Measurements from ENCODE around the gene FAM227B.
"Not testable (repeated sequence)": the region's sequence is repeated elsewhere in the genome, so short reads cannot be mapped to it uniquely, and the experiment has no call there.

Gene FAM227B

DNA sequence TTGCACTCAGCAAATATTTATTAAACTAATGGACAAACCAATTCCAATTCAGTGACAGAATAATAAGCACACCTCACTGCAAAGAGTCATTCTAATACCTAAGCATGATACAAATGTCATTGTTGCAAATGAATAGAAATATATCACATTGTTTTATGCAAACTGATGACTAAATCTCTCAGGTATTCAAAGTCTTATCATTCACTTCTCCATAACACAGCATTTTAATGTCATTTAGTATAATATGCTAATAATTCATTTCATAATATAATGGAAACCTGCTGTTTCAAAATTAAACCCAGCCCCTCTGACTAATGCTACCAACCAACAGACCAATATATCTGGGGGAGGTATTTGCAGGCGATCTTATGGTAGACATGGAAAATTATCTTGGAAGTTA, 125.8 kb downstream of the FAM227B start:
- no peak for DNase-seq (ENCODE audit: low spot score)

DNA sequence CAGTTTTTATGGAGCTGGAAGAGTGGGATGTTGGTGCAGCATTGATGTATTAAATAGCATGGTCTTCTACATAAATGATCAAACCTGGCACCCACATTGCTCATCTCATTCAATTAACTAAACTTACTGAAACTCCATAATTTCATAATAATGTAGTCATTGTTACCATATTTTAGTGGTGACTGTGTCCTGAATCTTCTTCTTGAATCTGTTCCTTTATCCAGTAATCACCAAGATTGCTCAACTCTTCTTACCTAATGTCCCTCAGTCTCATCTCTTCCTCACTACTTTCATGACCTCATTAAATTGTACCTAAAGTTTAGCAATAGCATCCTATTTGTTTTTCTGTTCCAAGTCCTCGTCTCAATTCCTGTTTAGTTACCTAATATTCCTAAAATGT, 127.8 kb downstream of the FAM227B start:
- DNase-seq (ENCODE audit: low spot score): no peak

DNA sequence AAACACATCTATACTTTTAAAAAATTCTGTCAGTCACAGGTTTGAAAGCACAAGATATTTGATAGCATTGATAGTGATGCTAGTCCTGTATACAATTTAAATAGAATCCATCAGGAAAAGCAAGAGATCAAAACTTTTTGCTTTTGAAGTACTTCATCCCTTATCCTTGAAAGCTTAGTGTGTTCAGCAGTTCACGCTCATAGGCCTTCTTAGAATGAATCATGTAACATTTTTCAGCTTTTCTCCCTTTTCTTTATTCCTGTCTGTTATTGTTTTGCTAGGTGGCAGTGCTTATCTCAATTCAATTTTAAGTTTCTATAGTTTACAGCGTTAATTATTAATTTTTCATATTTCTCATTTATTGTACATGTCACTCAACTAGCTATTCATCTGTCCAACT, 128.5 kb downstream of the FAM227B start:
- no peak for DNase-seq (ENCODE audit: low spot score)

DNA sequence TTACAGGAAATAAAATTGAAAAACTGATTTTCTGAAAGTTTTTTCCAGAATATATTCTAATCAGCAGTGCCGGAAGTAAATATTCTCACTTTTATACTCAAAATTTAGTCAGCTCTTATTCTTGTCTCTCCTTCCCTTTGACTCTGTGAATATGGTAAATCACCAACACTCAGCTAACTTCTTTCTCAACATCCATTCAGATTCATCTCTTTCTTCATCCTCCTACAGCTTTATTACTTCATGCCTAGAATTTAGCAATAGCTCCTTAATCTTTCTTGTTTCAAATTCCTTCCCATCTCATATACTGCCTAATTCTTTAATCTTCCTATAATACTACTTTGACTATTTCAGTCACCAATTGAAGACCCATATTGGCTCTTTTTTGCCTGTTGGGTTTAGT, 129.7 kb downstream of the FAM227B start:
- no peak for DNase-seq (ENCODE audit: low spot score)

DNA sequence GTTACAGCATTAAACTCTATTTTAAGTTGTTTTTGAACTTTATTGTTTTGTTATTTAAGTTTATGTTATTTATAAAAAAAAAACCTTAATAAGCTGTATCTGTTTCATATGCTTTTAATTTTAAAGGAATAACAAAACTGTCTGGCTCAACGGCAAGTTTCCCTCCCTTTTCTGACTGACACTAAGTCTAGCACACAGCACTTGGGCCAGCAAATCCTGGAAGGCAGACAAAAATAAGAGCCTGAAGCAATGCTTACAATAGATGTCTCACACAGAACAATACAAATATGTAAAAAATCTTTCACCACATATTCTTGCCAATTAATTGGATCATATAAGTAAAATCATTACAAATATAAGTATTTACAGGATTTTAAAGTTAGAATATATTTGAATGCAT, 135.2 kb downstream of the FAM227B start:
- DNase-seq (ENCODE audit: low spot score): not testable (repeated sequence)

DNA sequence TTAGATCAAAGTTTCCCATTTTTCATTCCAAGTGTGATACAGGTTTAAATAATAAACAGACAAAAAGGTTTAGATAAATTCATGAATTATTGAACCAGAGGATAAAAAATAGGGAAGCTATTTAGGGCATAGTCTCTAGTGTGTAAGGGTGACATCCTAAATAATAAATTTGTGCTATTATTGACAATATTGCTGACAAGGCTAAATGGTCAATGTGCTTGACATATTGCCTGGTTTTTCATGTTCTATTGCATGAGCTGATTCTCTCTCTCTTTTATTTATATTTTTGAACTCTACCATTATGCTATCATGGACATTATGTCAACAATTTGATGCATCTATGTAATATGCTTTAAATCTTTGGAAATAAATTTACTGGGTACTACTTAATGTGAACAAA, 141.6 kb downstream of the FAM227B start:
- not testable (repeated sequence) for DNase-seq (ENCODE audit: low spot score)

DNA sequence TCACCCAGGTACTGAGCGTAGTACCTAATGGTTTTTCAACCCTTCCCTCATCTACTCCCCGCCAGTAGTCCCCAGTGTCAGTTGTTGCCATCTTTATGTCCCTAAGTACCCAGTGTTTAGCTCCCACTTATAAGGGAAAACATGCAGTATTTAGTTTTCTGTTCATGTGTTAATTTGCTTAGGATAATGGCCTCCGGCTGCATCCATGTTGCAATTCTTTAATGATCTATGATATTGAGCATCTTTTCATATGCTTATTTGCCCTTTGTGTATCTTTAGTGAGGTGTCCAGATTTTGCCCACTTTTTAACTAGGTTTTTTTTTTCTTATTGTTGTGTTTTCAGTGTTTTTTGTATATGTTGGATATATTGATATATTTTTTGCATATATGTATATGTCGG, 142.6 kb downstream of the FAM227B start:
- DNase-seq (ENCODE audit: low spot score): not testable (repeated sequence)

DNA sequence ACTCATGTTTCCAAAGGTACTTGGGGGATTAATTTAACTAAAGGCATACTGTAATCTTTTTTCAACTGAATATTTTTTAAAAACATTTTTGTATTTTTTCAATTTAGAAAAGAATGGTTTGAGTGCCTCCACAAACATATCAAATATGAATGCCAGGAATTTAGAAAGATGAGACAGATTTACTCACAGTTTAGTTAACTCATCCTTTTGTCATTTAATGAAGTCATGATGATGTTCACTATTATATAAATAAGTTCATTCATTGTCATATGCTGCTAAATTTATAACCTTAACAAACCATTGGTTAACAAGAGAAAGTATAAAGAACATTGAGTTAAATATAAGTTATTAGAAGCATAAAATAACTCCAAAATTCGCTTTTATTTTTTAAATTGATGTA, 147.6 kb downstream of the FAM227B start:
- DNase-seq (ENCODE audit: low spot score): no peak

DNA sequence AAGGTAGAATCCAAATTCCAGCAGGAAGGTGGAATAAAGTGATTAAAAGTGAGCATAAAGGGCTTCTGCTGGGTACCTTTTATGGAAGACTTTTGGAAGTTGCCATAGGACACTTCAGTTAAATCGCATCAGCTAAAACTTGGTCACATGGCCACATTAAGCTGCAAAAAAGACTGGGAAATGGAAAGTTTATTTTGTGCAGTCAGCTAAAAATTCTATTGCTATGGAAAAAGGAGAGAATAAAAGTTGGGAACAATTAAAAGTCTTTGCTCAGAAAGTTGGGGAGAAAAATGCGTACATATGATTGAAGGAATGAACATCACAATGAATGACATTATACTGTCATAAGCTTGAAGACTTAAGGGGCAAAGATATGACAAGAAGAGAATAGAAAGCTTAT, 148.3 kb downstream of the FAM227B start:
- no peak for DNase-seq (ENCODE audit: low spot score)

DNA sequence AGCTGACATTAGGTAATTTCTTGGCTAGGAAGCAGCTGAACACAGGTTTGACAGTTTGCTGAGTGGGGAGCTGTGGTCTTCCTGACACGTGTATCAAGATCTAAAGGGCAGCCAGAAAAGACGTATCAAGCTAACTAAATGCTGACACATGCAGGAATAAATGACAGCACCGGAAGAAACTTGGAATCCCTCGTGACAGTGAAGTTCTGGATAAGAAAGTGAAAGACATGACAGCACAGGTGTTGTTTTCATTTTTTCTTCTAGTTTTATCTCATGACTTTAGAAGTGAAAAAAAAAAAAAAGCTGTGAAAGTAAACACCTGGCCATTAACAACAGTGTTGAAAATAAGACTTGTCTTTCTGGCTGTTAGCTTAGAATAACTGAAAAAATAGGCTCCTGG, 148.9 kb downstream of the FAM227B start:
- DNase-seq (ENCODE audit: low spot score): no peak

DNA sequence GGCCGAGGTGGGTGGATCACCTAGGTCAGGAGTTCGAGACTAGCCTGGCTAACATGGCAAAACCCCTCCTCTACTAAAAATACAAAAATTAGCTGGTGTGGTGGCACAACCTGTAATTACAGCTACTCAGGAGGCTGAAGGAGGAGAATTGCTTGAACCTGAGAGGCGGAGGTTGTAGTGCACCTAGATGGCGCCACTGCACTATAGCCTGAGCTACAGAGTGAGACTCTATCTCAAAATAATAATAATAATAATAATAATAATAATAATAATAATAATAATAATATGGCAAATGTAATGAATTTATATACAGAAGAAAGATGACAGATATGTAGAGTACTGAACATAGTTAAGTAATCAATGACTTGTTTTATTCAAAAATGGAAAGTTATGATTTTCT, 149.4 kb downstream of the FAM227B start:
- peak; percentile 11 for DNase-seq (ENCODE audit: low spot score)

DNA sequence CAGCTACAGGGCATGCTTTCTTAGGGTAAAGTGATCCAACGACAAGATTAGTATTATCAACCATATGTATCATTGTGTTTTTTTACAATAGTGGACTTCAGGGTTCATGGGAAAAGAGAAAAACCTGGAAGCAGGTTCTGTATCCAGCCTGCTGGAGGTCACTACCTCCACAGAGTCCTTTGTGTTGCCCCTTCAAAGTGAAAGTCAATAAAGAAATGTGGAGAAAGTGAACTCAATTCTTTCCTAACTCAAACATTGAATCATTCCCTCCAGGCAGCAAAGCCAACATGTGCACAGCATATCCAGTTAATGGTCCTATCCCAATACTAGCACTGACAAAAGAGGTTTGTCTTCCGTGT, 152.2 kb downstream of the FAM227B start:
- no peak for DNase-seq (ENCODE audit: low spot score)

DNA sequence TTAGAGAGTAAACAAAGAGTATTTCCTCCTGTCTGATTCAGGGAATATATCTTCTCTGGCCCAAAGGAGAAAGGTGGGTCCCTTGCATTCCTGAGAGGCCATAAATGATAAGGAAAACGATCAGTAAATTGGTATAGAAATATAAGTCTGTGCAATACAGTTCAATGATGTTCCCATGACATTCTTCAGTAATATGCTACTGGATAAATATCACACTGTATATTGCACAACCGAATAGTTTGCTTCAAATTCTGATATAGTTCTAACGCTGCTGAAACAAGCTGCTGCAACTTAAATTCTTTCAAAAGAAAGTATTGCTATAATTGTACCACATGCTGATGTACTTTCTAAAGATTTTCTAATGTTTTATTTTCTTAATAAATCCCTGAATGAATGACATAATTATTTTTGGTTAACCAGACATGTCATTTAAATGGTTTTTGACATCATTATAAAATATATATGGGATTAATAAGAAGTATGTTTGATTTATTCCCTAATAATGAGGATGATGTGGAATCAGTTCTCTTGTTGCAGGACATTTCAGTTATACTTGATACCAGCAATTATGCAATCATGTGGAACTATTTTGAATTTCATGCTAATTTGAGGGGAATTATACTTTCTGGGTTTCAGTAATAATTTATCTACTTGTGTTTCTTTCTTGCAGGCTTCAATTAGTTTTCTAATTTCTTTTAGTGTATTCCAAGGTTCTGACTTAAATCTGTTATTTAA, 152.7 kb downstream of the FAM227B start:
- no peak for DNase-seq (ENCODE audit: low spot score)

DNA sequence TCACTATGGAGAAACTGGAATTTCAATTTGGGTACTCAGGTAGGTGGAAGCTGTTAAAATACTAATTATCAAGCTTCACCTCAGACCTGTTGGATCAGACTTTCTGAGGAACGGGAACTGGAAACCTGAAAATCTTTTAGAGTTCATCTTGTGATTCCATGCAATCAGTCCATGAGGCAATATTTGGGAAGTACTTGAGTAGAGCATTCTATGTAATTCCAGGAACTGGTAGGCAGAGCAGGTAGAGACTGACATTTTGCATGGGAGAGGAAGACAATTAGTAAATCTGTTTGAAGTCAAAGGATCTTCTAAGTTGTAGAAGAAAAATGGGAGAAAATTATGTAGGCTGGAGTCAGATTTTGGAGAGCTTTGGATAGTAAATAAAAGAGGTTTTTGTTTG, 154.5 kb downstream of the FAM227B start:
- DNase-seq (ENCODE audit: low spot score): no peak

DNA sequence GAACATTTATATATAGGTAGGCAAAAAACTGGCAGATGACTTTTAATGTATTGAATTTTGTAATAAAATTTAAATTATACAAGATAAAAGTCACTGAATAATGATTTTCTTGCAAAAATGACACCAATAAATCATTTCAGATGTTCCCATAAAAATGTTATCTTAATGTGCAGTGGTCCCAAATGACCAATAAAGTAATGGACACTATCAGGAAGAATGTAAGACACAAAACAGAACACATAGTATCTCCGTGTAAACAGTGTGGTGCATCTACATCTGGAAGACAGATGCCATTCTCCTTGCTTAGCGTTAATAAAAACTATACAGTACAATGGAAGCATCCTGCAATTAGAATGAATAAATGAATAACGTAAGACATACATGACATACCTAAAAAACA, 156.1 kb downstream of the FAM227B start:
- DNase-seq (ENCODE audit: low spot score): no peak

DNA sequence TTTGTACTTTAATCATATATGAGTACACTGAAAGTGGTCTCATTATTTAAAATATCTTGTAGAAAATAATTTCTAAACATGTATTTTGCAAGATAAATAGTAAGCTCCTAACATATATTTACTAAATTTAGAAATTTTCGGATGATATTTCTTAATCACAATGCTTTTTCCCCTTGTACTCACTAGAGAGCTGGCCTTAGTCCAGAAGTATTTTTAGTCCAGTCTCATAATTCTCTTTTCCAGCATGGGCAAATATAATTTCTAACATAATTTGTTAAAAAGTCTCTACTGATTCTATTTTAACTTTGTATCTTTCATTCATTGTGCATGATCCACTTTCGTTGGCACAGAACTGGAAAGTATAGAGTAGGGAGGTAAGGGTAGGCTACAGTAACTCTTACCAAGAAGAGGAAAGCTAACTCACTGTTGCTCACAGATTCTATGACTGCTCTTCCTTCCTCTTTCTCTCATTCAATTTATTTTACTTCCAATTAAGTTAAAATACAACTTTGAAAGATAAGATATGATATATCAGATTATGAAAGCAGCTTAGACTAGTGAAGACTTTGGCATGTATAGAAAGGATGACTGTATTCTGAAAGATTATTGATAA, 158.3 kb downstream of the FAM227B start:
- DNase-seq (ENCODE audit: low spot score): no peak

DNA sequence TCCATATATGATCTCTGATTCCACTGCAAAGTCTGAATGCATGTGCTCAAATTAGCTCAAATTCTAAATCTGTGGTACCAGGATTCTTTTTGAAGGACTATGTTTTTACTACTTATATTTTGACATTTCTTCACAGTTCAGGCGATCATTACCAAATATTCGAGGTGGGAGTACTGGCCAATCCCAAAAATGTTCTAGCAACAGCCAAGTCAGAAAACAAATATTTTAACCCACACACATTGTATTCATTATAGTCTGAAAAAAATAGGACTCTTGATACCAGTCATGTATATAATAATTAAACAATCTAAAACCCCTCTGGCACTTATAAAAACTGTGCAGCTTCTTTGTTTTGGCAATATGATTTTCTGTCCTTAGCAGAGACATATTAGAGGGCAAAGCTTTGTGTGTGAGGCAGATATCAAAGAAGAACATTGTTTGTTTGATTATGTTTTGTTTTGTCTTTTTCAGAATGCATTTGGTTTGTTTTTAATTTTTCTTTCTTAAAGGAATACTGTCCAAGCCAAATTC, 160.1 kb downstream of the FAM227B start:
- DNase-seq (ENCODE audit: low spot score): no peak

DNA sequence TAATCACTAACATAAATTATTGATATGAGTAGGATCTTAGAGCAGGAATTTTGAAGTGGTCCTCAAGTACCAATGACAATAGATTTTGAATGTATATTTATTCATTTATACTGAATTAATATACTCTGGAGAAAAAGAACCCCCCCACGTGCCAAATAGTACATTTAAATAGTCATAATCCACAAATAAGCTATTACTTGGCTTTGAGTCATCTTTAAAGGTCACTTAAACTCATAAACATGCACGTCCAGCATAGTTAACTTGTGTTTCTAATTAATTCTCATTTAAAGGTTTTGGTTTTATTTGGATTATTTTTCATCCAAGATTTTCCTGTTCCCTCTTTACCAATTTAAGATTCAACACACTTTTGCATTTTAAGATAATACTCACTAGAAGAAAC, 162.5 kb downstream of the FAM227B start:
- DNase-seq (ENCODE audit: low spot score): no peak

DNA sequence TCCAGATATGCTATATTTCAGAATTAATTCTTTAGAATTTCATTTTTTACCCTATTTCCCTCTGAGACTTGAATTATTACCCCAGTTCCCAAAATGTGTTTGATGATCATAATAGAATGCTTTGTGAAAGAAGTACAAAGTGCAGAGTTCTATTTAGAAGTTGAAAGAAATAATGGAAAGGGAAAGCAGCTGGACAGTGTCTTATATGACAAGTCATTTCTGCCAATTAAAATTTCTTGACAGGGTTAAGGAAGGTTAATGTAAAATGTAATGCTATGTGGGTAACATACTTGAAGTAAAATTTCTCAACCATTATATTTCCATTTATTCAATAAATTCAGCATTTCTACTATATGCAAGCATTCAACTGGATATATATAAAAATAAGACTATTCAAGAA, 164.5 kb downstream of the FAM227B start:
- DNase-seq (ENCODE audit: low spot score): no peak

DNA sequence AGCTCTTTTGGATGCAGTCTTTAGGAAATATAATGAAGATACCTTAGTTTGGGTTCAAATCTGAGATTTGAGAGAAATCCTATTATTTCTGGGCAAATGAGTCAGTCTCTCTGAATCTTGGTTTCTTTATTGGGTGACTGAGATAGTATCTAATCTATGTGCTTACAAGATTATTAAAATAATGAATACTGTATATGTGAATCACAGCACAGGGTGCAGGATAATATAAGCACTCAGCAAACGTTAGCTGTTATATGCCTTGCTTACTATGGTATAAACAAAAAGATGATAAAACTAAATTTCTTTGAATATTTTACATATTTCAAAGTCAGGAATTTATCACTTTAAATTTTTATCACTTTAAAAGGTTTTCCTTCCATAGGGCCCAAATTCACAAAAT, 168.0 kb downstream of the FAM227B start:
- no peak for DNase-seq (ENCODE audit: low spot score)

DNA sequence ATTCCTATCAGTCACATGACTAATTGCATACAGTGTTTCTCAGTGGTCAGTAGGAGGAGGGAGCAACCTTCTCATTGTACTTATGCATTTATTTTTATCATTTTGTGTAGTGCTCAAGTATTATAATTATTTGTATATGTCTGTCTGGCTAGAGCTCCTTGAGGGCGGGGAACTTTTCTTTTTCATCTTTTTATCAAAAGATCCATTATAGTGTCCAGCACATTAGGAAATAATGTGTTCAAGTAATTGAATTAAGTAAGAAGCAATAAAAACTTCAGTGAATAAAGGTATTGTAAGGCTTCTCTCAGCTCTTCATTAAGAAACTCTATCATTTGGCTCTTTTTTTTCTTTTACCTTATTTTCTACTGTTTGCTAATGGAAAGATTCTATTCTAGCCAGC, 178.8 kb downstream of the FAM227B start:
- no peak for DNase-seq (ENCODE audit: low spot score)

DNA sequence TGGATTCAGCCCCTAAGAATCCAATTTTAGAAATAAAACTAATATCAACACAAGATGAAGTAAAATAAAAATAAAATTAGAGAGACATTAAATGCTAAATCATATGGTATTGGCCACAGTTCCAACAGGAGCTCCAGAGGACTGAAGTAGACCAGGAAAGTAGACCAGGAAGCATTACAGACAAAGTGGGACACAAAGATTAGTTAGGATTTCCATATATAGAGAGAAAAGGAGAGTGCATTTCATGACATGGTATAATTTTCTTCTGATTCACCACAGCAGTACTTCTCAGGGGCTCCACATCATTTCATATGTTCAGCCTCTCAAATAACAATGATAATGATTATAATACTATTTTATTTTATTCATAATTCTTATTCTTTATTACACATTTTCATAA, 179.3 kb downstream of the FAM227B start:
- DNase-seq (ENCODE audit: low spot score): no peak

DNA sequence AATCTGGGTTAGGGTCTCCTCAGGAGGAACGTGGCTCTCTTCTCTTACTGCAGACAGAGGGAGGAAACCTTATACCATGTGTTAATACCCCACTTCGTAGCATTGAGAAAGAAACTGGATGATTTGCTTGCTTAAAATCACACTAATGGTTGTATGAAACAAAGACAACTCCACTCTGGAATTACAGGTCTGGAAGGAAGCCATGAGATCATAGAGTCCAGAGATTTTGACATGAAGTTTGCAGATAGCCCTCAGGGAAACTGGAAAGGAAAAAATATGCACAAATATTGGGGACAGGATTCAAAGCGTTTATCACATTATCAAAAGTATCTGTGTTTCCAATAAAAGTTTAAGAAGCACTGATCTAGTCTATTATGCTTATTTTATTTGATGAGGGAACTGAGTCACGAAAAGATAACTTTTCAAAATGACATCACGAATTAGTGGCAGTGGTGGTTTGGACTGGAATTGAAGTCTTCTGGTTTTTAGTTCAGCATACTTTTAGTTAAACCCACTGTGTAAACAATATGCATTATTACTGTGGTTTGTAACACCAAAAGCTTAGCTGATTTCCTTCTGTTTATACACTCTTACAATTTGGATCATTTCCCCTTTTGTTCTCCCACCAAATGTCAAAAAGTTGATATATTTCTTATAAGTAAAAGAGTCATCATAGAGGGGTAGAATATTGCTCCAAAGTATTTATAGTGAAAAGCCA, 180.8 kb downstream of the FAM227B start:
- DNase-seq (ENCODE audit: low spot score): no peak
